H1 (cell line): ENCODE results near the gene BSPH1.

ENCODE experiments used
- EP300 ChIP-seq, 2 experiments: IDR thresholded peaks; 1 replicate in 1 of 2; 2 replicates in 1 of 2; pipeline ENCODE4 v1.6.1; 2011 to 2012; ENCODE audit warnings: low read depth in 2 of 2, low read length in 2 of 2, mild to moderate bottlenecking in 2 of 2, borderline replicate concordance in 1 of 2, inconsistent platforms in 1 of 2, moderate library complexity in 1 of 2
- POLR2A ChIP-seq, 2 experiments: IDR thresholded peaks; 1 replicate in 1 of 2; 2 replicates in 1 of 2; pipeline ENCODE4 v1.6.1; 2011; ENCODE audit warnings: low read depth in 2 of 2, low read length in 2 of 2, mild to moderate bottlenecking in 2 of 2; ENCODE audit errors: control extremely low read depth in 1 of 2
- YY1 ChIP-seq: IDR thresholded peaks from 2 replicates; pipeline ENCODE4 v1.6.1; 2011; ENCODE audit warnings: low read depth, mild to moderate bottlenecking, low read length
- TF ChIP-seq, protein P1 (sequence below), 3 experiments: IDR thresholded peaks; 1 replicate in 2 of 3; 2 replicates in 1 of 3; pipeline versions ENCODE4 v1.5.1 to v1.6.1; 2011; ENCODE audit warnings: low read length in 3 of 3, mild to moderate bottlenecking in 3 of 3, inconsistent platforms in 2 of 3, low read depth in 1 of 3, moderate library complexity in 1 of 3; ENCODE audit not compliant: insufficient read depth in 1 of 3; ENCODE audit errors: control extremely low read depth in 1 of 3

- TF ChIP-seq YY1: no peak
- TF ChIP-seq, protein P1, sequence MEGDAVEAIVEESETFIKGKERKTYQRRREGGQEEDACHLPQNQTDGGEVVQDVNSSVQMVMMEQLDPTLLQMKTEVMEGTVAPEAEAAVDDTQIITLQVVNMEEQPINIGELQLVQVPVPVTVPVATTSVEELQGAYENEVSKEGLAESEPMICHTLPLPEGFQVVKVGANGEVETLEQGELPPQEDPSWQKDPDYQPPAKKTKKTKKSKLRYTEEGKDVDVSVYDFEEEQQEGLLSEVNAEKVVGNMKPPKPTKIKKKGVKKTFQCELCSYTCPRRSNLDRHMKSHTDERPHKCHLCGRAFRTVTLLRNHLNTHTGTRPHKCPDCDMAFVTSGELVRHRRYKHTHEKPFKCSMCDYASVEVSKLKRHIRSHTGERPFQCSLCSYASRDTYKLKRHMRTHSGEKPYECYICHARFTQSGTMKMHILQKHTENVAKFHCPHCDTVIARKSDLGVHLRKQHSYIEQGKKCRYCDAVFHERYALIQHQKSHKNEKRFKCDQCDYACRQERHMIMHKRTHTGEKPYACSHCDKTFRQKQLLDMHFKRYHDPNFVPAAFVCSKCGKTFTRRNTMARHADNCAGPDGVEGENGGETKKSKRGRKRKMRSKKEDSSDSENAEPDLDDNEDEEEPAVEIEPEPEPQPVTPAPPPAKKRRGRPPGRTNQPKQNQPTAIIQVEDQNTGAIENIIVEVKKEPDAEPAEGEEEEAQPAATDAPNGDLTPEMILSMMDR (IDR thresholded peaks at IDR 0.05; ENCODE audit: control extremely low read depth in 1 of 3, insufficient read depth in 1 of 3, low read depth in 1 of 3, low read length in 3 of 3): peak; percentile 31 to 75 (median 35)
- no peak for TF ChIP-seq EP300 (IDR thresholded peaks at IDR 0.05; ENCODE audit: borderline replicate concordance in 1 of 2, low read depth in 2 of 2, low read length in 2 of 2)
- no peak for TF ChIP-seq POLR2A (IDR thresholded peaks at IDR 0.05; ENCODE audit: control extremely low read depth in 1 of 2, low read depth in 2 of 2, low read length in 2 of 2)
Observed at GRCh38 chr19:48006762-48007161, 14.8 kb upstream of the BSPH1 start.
